Mucosa of descending colon (tissue), 3 donors: Measurements from ENCODE around the gene CACNA1F. TPM values are rescaled to one million over a fixed set of nuclear protein-coding genes. Genes with fewer than 3 reads are reported as not detected.

Experiments
- ATAC-seq: fragments of 200-7000 bp; cut with Tn5 transposase; one replicate; pipeline ENCODE4 v1.9.1; 2020; ENCODE audit warnings: mild to moderate bottlenecking, moderate library complexity
- DNase-seq, 3 donors: peaks; one replicate each; pipeline ENCODE4 v3.0.0-alpha.2; 2020
- H3K36me3 ChIP-seq: fragments of 200-600 bp; one replicate; pipeline ENCODE4 v1.8.0; 2021; ENCODE audit warnings: low read depth, mild to moderate bottlenecking
- H3K4me1 ChIP-seq: fragments of 200-600 bp; one replicate; pipeline ENCODE4 v1.8.0; 2021; ENCODE audit warnings: low read depth, mild to moderate bottlenecking
- H3K4me3 ChIP-seq: fragments of 200-600 bp; one replicate; pipeline ENCODE4 v1.8.0; 2021; ENCODE audit warnings: mild to moderate bottlenecking
- H3K9me3 ChIP-seq: fragments of 200-600 bp; one replicate; pipeline ENCODE4 v1.8.0; 2021; ENCODE audit warnings: mild to moderate bottlenecking
- CTCF ChIP-seq: fragments of 200-600 bp; IDR thresholded peaks from one replicate; pipeline ENCODE4 v1.8.0; 2022; ENCODE audit warnings: antibody characterized with exemption, mild to moderate bottlenecking
- intact Hi-C, 2 donors: fragments of 100-400 bp; cut with DNase I in 1 of 2; cut with micrococcal nuclease in 1 of 2; formaldehyde crosslinking; loops; one replicate each; pipeline versions ENCODE4 v1.11.0 to v1.11.1; 2022; cut with DNase I, micrococcal nuclease
- total RNA-seq, 3 donors: library from RNA; stranded (reverse); fragmentation: NEBNext Ultra II Directional in 2 of 3; extraction: Animal tissue kit (Norgen Biotek cat#: 25700) in 2 of 3; gene quantifications; one replicate each; pipeline versions ENCODE4 v1.2.1 to v1.2.4, GENCODE V29; 2021 to 2023
- donor health status: DM: no; HTN: no; CAD: no; lungs with moderate emphysema.
- donor health status: DM: no; HTN: no; CAD: no.
- donor health status: DM: no; HTN: yes; CAD: no.

CACNA1F gene
- total RNA-seq, 3 donors from 2014 or later, result 0.70 to 3.0 (median 1.7) TPM

- intact Hi-C loops, result no loop called here
- ATAC-seq, result no peak
- TF ChIP-seq CTCF, result no peak
- H3K36me3 ChIP-seq, result no peaks in the 10 kb centered on the region
- no peak overlapping the region for H3K4me3 ChIP-seq
- no peaks in the 10 kb centered on the region for H3K4me1 ChIP-seq
- DNase-seq, result no peak
- H3K9me3 ChIP-seq, result no peaks in the 10 kb centered on the region
These were observed 29.1 kb downstream of the CACNA1F start for GRCh38 chrX:49204017-49204416.

- H3K4me1 ChIP-seq, result no peaks in the 10 kb centered on the region
- DNase-seq (no peak), ATAC-seq (no peak)
- H3K4me3 ChIP-seq, result no peak overlapping the region
- intact Hi-C loops, result no loop called here
- H3K36me3 ChIP-seq, result no peaks in the 10 kb centered on the region
- no peaks in the 10 kb centered on the region for H3K9me3 ChIP-seq
- TF ChIP-seq CTCF, result no peak
These were observed 29.6 kb downstream of the CACNA1F start for GRCh38 chrX:49203536-49203935.

GRCh38 chrX:49202022-49202421, 31.1 kb downstream of the CACNA1F start:
- intact Hi-C loops, result no loop called here
- ATAC-seq, result peak; percentile 40
- no peak for DNase-seq
- no peaks in the 10 kb centered on the region for H3K36me3 ChIP-seq
- no peak for TF ChIP-seq CTCF
- no peaks in the 10 kb centered on the region for H3K4me1 ChIP-seq
- H3K4me3 ChIP-seq, result no peak overlapping the region
- H3K9me3 ChIP-seq, result no peaks in the 10 kb centered on the region

- DNase-seq, result peak; percentile 91 to 92 (median 92)
- Histone ChIP-seq H3K4me3 (no peak within 1 kb of the TSS), H3K9me3 (no peaks in the 10 kb centered on the region), H3K4me1 (no peaks in the 10 kb centered on the region), H3K36me3 (no peaks in the 10 kb centered on the region)
- no peak for TF ChIP-seq CTCF
- ATAC-seq, result peak; percentile 98
- intact Hi-C loops, result no loop called here
These were observed 33.0 kb downstream of the CACNA1F start, which contains the start of gene SYP for GRCh38 chrX:49199906-49200771. Gene SYP, minus strand, starts transcription at chrX:49200193. Its CDS starts 7 bp downstream, at chrX:49200186.

GRCh38 chrX:49199315-49199595, 33.9 kb downstream of the CACNA1F start:
- Histone ChIP-seq H3K36me3 (no peaks in the 10 kb centered on the region), H3K4me3 (no peak overlapping the region), H3K4me1 (no peaks in the 10 kb centered on the region), H3K9me3 (no peaks in the 10 kb centered on the region)
- intact Hi-C loops, result no loop called here
- no peak for TF ChIP-seq CTCF
- no peak for ATAC-seq
- no peak for DNase-seq
